ENCODE measurements around the gene UBE4B.

GRCh38 chr1:10171995-10172669 lies 139.4 kb downstream of the UBE4B start:
- no peak for TF ChIP-seq CTCF (IDR thresholded peaks at IDR 0.05; ENCODE audit: low read depth, low read length)
- no peak for TF ChIP-seq EZH2phosphoT487 (IDR thresholded peaks at IDR 0.05; ENCODE audit: low read depth)

Measured in OCI-LY3 (cell line).